Ureter (tissue), 1 donor: ENCODE data around the gene MGAT4D. TPM values are rescaled to one million over a fixed set of nuclear protein-coding genes. Genes with fewer than 3 reads are reported as not detected.
"Not testable (repeated sequence)": the region's sequence is repeated elsewhere in the genome, so short reads cannot be mapped to it uniquely, and the experiment has no call there.

Experiments used
- DNase-seq: peaks from one replicate; pipeline ENCODE4 v3.0.0-alpha.2; 2020; ENCODE audit warnings: low spot score
- total RNA-seq: library from RNA; stranded (reverse); gene quantifications from one replicate; pipeline ENCODE4 v1.2.4, GENCODE V29; 2023
- donor health status: DM: yes; HTN: yes; CAD: no.

MGAT4D gene
- total RNA-seq, 1 donor from 2014 or later, result not detected

DNA sequence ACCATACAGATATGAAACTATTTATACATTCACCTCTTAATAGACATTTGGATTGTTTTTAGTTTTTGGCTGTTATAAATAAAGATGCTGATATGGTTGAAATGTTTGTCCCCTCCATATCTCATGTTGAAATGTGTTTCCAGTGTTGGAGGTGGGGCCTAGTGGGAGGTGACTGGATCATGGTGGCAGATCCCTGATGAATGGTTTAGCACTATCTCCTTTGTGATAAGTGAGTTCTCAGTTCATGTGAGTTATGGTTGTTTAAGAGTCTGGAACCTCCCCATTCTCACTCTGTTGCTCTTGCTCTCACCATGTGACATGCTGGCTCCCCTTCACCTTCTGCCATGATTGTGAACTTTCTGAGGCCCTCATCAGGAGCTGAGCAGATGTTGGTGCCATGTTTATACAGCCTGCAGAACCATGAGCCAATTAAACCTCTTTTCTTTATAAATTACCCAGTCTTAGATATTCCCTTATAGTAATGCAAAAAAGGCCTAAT lies 58.4 kb downstream of the MGAT4D start:
- no peak for DNase-seq

GRCh38 chr4:140427919-140428471 lies 70.1 kb downstream of the MGAT4D start:
- no peak for DNase-seq

GRCh38 chr4:140427106-140427918 lies 70.8 kb downstream of the MGAT4D start, which contains the start of gene CLGN:
CLGN (minus strand) TSS chr4:140427648; CDS start chr4:140413078, 14,570 bp downstream.
- DNase-seq, result peak; percentile 51

- no peak for DNase-seq
These were observed 71.4 kb downstream of the MGAT4D start for GRCh38 chr4:140426610-140427105.

GRCh38 chr4:140423106-140423505 lies 75.0 kb downstream of the MGAT4D start:
- no peak for DNase-seq

GRCh38 chr4:140413130-140413969 lies 84.7 kb downstream of the MGAT4D start:
- not testable (repeated sequence) for DNase-seq

- DNase-seq, result no peak
These were observed 89.1 kb downstream of the MGAT4D start for GRCh38 chr4:140408974-140409373.

DNA sequence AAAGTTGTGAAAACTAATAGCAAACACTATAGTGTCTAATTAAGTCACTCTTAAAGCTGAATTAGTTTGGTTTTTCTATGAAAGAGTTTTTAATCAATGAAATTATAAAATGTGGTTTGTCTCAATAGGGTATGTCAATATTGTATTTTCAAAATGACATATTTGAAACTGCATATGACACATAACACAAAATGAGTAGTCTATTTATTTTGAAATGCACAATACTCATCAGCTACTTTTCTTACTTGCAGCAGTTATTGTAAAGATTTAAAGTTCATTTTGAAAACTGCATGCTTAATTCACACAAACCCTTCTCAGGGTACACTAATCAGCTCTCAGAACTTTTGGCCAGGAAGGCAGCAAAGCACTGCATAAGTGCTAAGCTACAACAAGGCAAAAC lies 91.8 kb downstream of the MGAT4D start:
- no peak for DNase-seq

GRCh38 chr4:140400111-140400510 lies 98.0 kb downstream of the MGAT4D start:
- no peak for DNase-seq

DNA sequence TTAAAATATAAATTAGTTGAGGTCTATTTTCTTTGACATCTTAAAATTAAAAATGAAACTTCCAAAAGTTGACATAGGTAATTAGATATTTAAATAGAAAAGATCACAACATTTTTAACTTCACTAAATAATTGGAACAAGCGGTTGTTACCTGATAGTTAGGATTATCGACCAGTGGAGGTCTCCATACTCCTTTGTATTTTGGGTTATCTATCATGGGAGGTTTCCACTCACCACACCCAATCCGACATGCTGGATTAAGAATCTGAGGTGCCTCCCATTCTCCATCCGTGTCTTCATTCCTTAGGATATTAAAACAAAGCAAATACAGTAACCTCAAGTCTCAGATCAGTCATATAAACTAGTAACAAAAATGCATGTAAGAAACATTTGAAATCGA lies 102.4 kb downstream of the MGAT4D start:
- no peak for DNase-seq

Other genes starting within 250 kb of the MGAT4D start
- gene SCOC, start 124.6 kb downstream of the MGAT4D start, total RNA-seq, result 49.2 TPM
- 1.1 TPM for gene CLGN, start 70.6 kb downstream of the MGAT4D start, total RNA-seq
- gene ELMOD2, start 25.9 kb upstream of the MGAT4D start, total RNA-seq, result 29.5 TPM
- gene UCP1, start 70.7 kb upstream of the MGAT4D start, total RNA-seq, result not detected